Esophagus muscularis mucosa (tissue), 3 donors: ENCODE measurements around the gene SAMD4A.

Source experiments
- CTCF ChIP-seq, 3 experiments: fragments of 200-600 bp in 2 of 3; fragments of 450-650 bp in 1 of 3; sonication (generic) in 2 of 3; IDR thresholded peaks; one replicate each; pipeline ENCODE4 v1.5.1; 2017 to 2019; ENCODE audit warnings: antibody characterized with exemption in 3 of 3, mild to moderate bottlenecking in 2 of 3, moderate library complexity in 1 of 3
- POLR2A ChIP-seq: fragments of 450-650 bp; IDR thresholded peaks from one replicate; pipeline ENCODE4 v1.6.1; 2017; ENCODE audit warnings: antibody characterized with exemption, moderate library complexity, mild to moderate bottlenecking, low read depth

GRCh38 chr14:54818201-54819133, 251.5 kb downstream of the SAMD4A start:
- no peak for TF ChIP-seq CTCF (IDR thresholded peaks at IDR 0.05)
- no peak for TF ChIP-seq POLR2A
